Left lobe of liver (tissue), 2 donors: Measurements from ENCODE around the gene DGKQ. TPM values are rescaled to one million over a fixed set of nuclear protein-coding genes. Genes with fewer than 3 reads are reported as not detected.
"Not testable (repeated sequence)": the region's sequence is repeated elsewhere in the genome, so short reads cannot be mapped to it uniquely, and the experiment has no call there.

ENCODE experiments used
- ATAC-seq: fragments of 200-7000 bp; cut with Tn5 transposase; one replicate; pipeline ENCODE4 v1.9.1; 2020; ENCODE audit warnings: mild to moderate bottlenecking, moderate library complexity
- DNase-seq: peaks from one replicate; pipeline ENCODE4 v3.0.0-alpha.2; 2020; ENCODE audit warnings: low spot score
- total RNA-seq: library from RNA; stranded (reverse); gene quantifications from one replicate; pipeline ENCODE4 v1.2.1, GENCODE V29; 2021
- donor health status: DM: no; HTN: no; CAD: no; lungs with moderate emphysema.
- donor health status: DM: no; HTN: yes; CAD: no.

The DGKQ gene
- total RNA-seq, 1 donor from 2014 or later = 7.0 TPM

- DNase-seq = no peak
Measured at GRCh38 chr4:952881-953573, 20.3 kb downstream of the DGKQ start.

GRCh38 chr4:951594-952468 lies 21.5 kb downstream of the DGKQ start:
- DNase-seq (no peak), ATAC-seq (no peak)

More at GRCh38 chr4:952881-953573, 20.3 kb downstream of the DGKQ start:
- ATAC-seq = no peak

GRCh38 chr4:951186-951585 lies 22.2 kb downstream of the DGKQ start:
- no peak for ATAC-seq
- DNase-seq = no peak

- ATAC-seq (no peak), DNase-seq (no peak)
Measured at GRCh38 chr4:950136-951020, 23.0 kb downstream of the DGKQ start.

GRCh38 chr4:949656-950055 lies 23.7 kb downstream of the DGKQ start:
- ATAC-seq (no peak), DNase-seq (no peak)

GRCh38 chr4:948936-949300 lies 24.5 kb downstream of the DGKQ start:
- DNase-seq (no peak), ATAC-seq (no peak)

- DNase-seq (no peak), ATAC-seq (no peak)
Measured at GRCh38 chr4:948101-948935, 25.1 kb downstream of the DGKQ start.

- DNase-seq (no peak), ATAC-seq (no peak)
Measured at GRCh38 chr4:947491-947971, 25.8 kb downstream of the DGKQ start.

- ATAC-seq (no peak), DNase-seq (no peak)
Measured at GRCh38 chr4:946517-947471, 26.6 kb downstream of the DGKQ start.

- ATAC-seq (no peak), DNase-seq (no peak)
Measured at GRCh38 chr4:946103-946450, 27.3 kb downstream of the DGKQ start.

GRCh38 chr4:945274-946102 lies 27.9 kb downstream of the DGKQ start:
- DNase-seq = no peak
- ATAC-seq = no peak

GRCh38 chr4:939508-939907 lies 33.9 kb downstream of the DGKQ start:
- not testable (repeated sequence) for DNase-seq, ATAC-seq

- ATAC-seq = peak; percentile 21
- no peak for DNase-seq
Measured at GRCh38 chr4:932713-933070, 40.7 kb downstream of the DGKQ start.

GRCh38 chr4:931960-932712 lies 41.2 kb downstream of the DGKQ start, which contains the start of the genes GAK and TMEM175:
Gene GAK (minus strand): TSS chr4:932316. CDS start chr4:932187, 129 bp downstream.
Gene TMEM175 (plus strand): TSS chr4:932460. CDS start chr4:947740, 15,280 bp downstream.
- DNase-seq (peak; percentile 98), ATAC-seq (peak; percentile 95)

GRCh38 chr4:931194-931959 lies 42.0 kb downstream of the DGKQ start:
- peak; percentile 43 for ATAC-seq
- DNase-seq = no peak

GRCh38 chr4:930827-931193 lies 42.6 kb downstream of the DGKQ start:
- no peak for DNase-seq

More at GRCh38 chr4:930827-931193, 42.6 kb downstream of the DGKQ start:
- ATAC-seq = no peak
